Right lobe of liver (tissue), 6 donors: ENCODE results near the gene RNF166. TPM values are rescaled to one million over a fixed set of nuclear protein-coding genes. Genes with fewer than 3 reads are reported as not detected.
A peak's percentile ranks its signal among the peaks of the same experiment; 100 is the strongest.

ENCODE experiments used
- ATAC-seq, 4 donors: fragments of 200-7000 bp; cut with Tn5 transposase; one replicate each; pipeline ENCODE4 v1.9.1; 2020; ENCODE audit warnings: mild to moderate bottlenecking in 4 of 4, moderate library complexity in 4 of 4
- DNase-seq, 3 donors: peaks; one replicate each; pipeline ENCODE4 v3.0.0-alpha.2; 2020
- H3K27ac ChIP-seq, 3 donors: fragments of 200-600 bp; one replicate each; pipeline ENCODE4 v1.8.0; 2022
- H3K27me3 ChIP-seq, 2 donors: fragments of 200-600 bp; one replicate each; pipeline ENCODE4 v1.8.0; 2022
- H3K36me3 ChIP-seq, 4 donors: fragments of 200-600 bp; sonication (generic) in 1 of 4; one replicate each; pipeline versions ENCODE4 v1.5.1 to v1.8.0; 2017 to 2022; ENCODE audit warnings: control low read depth in 1 of 4
- H3K4me1 ChIP-seq, 4 donors: fragments of 200-600 bp; sonication (generic) in 1 of 4; one replicate each; pipeline versions ENCODE4 v1.5.1 to v1.8.0; 2017 to 2022; ENCODE audit warnings: control low read depth in 1 of 4
- H3K4me3 ChIP-seq, 3 donors: fragments of 200-600 bp; one replicate each; pipeline ENCODE4 v1.8.0; 2022
- H3K9me3 ChIP-seq, 4 donors: fragments of 200-600 bp; sonication (generic) in 1 of 4; one replicate each; pipeline versions ENCODE4 v1.5.1 to v1.8.0; 2017 to 2022; ENCODE audit warnings: control low read depth in 1 of 4
- CTCF ChIP-seq, 4 donors: fragments of 200-600 bp in 3 of 4; fragments of 450-650 bp in 1 of 4; IDR thresholded peaks; one replicate each; pipeline versions ENCODE4 v1.5.1 to v1.8.0; 2016 to 2022; ENCODE audit warnings: antibody characterized with exemption in 4 of 4, mild to moderate bottlenecking in 2 of 4
- POLR2A ChIP-seq: fragments of 450-650 bp; IDR thresholded peaks from one replicate; pipeline ENCODE4 v1.6.1; 2017; ENCODE audit warnings: antibody characterized with exemption, mild to moderate bottlenecking
- WGBS: methylation state at CpG from one replicate; pipeline ENCODE4 v1.1.6; 2018; ENCODE audit warnings: low coverage, low lambda C conversion rate; ENCODE audit not compliant: insufficient coverage; ENCODE audit errors: missing lambda C conversion rate; 5-methylcytosine and 5-hydroxymethylcytosine counted together
- intact Hi-C, 2 donors: fragments of 100-400 bp; cut with DNase I; formaldehyde crosslinking; loops; one replicate each; pipeline versions ENCODE4 v1.11.2 to v1.14.1; 2022
- total RNA-seq, 6 experiments: library from RNA; depleted of rRNA in 2 of 6; stranded (reverse); fragments of >200 nt in 2 of 6; fragmentation: NEBNext Ultra II Directional in 3 of 6; extraction: Animal tissue kit (Norgen Biotek cat#: 25700) in 3 of 6; gene quantifications; one replicate each; pipeline versions ENCODE4 v1.1.0 to v1.2.4, GENCODE V29; 2016 to 2023
- donor health status: DM: no; HTN: yes; CAD: no.
- donor health status: DM: no; HTN: no; CAD: no.
- donor health status: DM: no; HTN: no; CAD: no.
- donor health status: DM: no; HTN: yes; CAD: no.
- donor health status: DM: no; HTN: yes; CAD: no.

The RNF166 gene
- total RNA-seq, 6 experiments from 2014 or later = 8.1 to 12.8 (median 10.0) TPM

GRCh38 chr16:88747588-88748301, 41.5 kb upstream of the RNF166 start:
- H3K36me3 ChIP-seq = no peaks in the 10 kb centered on the region
- DNase-seq (peak; percentile 65 to 74 (median 67)), ATAC-seq (peak; percentile 76 to 82 (median 78))
- no peaks in the 10 kb centered on the region for H3K27me3 ChIP-seq
- WGBS = 96% methylated on average over 4 of the region's 26 CpGs
- no peak overlapping the region for H3K4me3 ChIP-seq
- intact Hi-C loops = no loop called here
- H3K9me3 ChIP-seq = no peaks in the 10 kb centered on the region
- H3K27ac ChIP-seq = no peak overlapping the region
- peaks cover 0 to 6% (median 3%) of the 10 kb centered on the region in 4 donors for H3K4me1 ChIP-seq
- TF ChIP-seq POLR2A (no peak), CTCF (IDR thresholded peaks at IDR 0.05) (peak; percentile 20 to 63 (median 50))

GRCh38 chr16:88746506-88746905, 40.3 kb upstream of the RNF166 start:
- Histone ChIP-seq H3K27ac (no peak overlapping the region), H3K27me3 (no peaks in the 10 kb centered on the region), H3K4me1 (peaks cover 0 to 6% (median 3%) of the 10 kb centered on the region in 4 donors), H3K4me3 (no peak overlapping the region), H3K36me3 (no peaks in the 10 kb centered on the region), H3K9me3 (no peaks in the 10 kb centered on the region)
- WGBS = 36% methylated on average over 8 of the region's 17 CpGs
- no peak for ATAC-seq
- TF ChIP-seq CTCF (IDR thresholded peaks at IDR 0.05) = no peak
- TF ChIP-seq POLR2A = no peak
- DNase-seq = no peak
- intact Hi-C loops = no loop called here

- intact Hi-C loops = loop anchor here in 1 of 2 donors (5.0 kb wide), 1 partner anchor 42 kb away; the partner anchor contains the start of gene PIEZO1
- no peak for DNase-seq
- WGBS = 65% methylated on average over 11 of the region's 39 CpGs
- Histone ChIP-seq H3K27me3 (no peaks in the 10 kb centered on the region), H3K4me1 (peaks cover 0 to 6% (median 3%) of the 10 kb centered on the region in 4 donors), H3K36me3 (peaks cover 0 to 6% (median 0%) of the 10 kb centered on the region in 4 donors), H3K27ac (no peak overlapping the region), H3K9me3 (no peaks in the 10 kb centered on the region), H3K4me3 (no peak overlapping the region)
- no peak for ATAC-seq
- no peak for TF ChIP-seq POLR2A
- no peak for TF ChIP-seq CTCF (IDR thresholded peaks at IDR 0.05)
Measured at GRCh38 chr16:88744577-88745521, 38.6 kb upstream of the RNF166 start.

- TF ChIP-seq CTCF (IDR thresholded peaks at IDR 0.05) = peak; percentile 74 to 92 (median 87)
- TF ChIP-seq POLR2A = no peak
- 48% methylated on average over 10 of the region's 32 CpGs for WGBS
- peaks cover 0 to 6% (median 0%) of the 10 kb centered on the region in 4 donors for H3K36me3 ChIP-seq
Measured at GRCh38 chr16:88743693-88744576, 37.7 kb upstream of the RNF166 start.

More at GRCh38 chr16:88743693-88744576, 37.7 kb upstream of the RNF166 start:
- intact Hi-C loops = loop anchor here in 1 of 2 donors (5.0 kb wide), 1 partner anchor 43 kb away; the partner anchor contains the start of gene PIEZO1
- peak; percentile 82 to 83 (median 82) for DNase-seq
- H3K9me3 ChIP-seq = no peaks in the 10 kb centered on the region
- no peak overlapping the region for H3K27ac ChIP-seq
- H3K27me3 ChIP-seq = no peaks in the 10 kb centered on the region
- H3K4me1 ChIP-seq = peaks cover 0 to 6% (median 3%) of the 10 kb centered on the region in 4 donors
- no peak overlapping the region for H3K4me3 ChIP-seq
- ATAC-seq = peak; percentile 74 to 86 (median 82)
